GM18499 (cell line): ENCODE results near the gene NDUFB2.
"Not testable (repeated sequence)": the region's sequence is repeated elsewhere in the genome, so short reads cannot be mapped to it uniquely, and the experiment has no call there.

Source experiments
- ATAC-seq: cut with Tn5 transposase; IDR thresholded peaks from one replicate; pipeline ENCODE4 v1.9.1; 2021; ENCODE audit warnings: moderate number of reproducible peaks; ENCODE audit not compliant: insufficient read depth, unreplicated experiment

NDUFB2 gene

DNA sequence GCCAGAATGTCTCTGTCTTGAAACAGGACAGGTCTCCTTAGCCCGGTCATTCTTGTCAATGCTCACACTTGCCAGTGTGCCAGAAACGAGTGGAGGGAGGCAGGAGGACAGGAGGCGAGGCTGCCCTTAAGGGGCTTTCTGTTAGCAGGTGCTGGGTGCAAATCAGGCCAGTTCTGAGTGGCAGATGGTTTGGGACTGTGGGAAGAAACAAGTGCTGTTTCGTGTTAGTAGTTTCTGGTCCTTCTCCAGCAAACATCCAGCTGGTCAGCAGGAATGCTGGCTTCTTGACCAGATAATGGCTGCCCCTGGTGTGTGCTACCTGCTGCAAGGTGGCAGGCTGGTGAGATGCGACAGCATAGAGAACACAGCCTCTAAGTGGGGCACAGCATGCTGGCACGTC lies 8.2 kb upstream of the NDUFB2 start:
- no peak for ATAC-seq

DNA sequence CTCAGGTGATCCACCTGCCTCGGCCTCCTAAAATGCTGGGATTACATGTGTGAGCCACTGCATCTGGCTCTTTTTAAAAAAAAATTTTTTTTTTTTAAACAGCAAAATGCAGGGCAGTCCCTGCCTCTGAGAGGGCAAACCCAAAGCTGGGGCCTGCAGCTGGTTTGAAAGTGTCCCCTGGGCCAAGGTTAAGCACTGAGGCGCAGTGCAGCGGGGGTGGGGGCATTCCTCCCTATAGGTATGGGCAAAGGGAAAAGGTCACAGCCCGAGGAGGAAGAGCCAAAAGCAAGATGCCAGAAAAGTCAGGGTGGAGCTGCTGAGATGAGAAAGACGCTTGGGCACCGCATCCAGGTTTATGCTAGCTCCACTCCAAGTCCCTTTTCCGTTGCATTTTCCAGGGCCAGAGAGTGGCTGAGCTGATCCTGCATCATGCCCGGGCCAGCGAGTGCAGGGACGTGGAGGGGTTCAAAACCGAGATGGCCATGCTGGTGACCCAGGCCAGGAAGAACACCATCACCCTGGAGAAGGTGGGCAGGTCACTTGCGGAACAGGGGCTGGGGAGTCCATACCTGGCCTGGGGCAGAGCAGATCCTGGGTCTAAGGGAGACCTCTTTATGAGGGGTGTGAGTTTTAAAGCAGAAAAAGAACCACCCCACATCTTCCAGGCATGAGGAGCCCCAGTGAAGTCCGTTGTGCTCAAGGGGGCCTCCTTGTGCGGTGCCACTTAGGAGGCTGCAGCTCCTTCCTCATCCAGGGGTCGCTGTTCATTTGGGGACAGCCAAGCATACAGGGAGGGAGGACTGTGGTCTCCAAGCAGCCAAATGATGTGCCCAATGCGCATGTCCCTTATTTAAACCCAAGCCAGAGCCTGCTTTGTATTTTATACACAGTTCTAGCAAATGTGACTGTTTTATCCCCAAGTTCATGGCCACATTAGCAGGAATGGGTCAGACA lies 7.0 kb upstream of the NDUFB2 start:
- ATAC-seq: no peak

DNA sequence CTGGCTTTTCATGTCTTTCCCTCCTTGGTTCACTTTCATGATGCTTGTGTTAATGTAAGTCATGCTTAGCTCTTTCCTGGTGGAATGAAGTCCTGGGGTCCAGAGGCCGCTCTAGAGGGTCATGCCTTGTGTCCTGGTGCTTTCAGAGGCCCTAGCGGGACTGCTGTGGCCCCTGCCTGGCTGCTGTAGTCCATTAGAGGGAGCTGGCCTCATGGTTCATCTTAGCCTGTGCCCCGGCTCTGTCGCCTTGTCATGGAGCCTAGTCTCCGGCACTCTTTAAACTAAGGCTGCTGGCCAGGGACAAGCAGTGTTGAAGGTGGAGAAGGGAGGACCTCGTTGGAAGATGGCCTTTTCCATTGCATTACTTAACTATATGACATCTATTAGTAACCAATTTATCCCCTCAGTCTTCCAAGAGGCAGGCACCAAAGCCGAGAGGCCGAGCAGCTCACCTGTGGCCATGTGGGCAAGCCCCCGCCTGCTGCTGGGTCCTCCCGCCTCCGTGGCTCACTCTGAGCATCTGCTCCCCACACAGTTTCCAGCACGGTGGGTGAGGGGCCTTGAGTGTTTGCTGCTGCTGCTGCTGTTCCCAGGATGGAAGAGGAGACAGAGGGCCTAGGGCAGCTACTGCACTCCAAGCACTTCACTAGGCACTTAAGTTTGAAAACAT lies 5.0 kb upstream of the NDUFB2 start:
- ATAC-seq: no peak

DNA sequence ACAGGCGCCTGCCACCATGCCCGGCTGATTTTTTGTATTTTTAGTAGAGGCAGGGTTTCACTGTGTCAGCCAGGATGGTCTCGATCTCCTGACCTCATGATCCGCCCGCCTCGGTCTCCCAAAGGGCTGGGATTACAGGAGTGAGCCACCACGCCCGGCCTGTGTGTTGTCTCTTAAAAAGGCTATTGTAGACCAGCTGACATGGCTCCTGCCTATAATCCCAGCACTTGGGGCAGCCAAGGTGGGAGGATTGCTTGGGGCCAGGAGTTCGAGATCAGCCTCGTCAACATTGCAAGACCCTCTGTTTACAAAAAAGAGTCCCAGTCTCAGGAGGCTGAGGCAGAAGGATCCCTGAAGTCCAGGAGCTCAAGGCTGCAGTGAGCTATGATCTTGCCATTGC lies 2.7 kb upstream of the NDUFB2 start:
- not testable (repeated sequence) for ATAC-seq

DNA sequence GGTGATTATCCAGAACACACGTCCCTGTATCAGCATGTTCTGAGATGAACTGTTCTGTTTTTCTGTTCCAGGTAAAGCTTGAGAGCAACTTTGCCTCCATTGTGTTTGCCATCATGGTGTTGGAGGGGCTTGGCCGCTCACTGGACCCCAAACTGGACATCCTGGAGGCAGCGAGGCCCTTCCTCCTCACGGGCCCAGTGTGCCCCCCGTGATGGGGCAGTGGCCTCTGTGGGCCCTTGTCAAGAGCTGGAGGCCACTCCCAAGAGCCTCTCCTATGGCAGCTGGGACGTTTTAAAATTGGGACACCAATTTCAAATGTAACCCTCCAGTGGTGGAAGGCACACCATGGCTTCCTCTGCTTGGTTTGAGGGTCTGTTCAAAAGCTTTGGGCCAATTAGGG lies 1.9 kb upstream of the NDUFB2 start:
- ATAC-seq: no peak

DNA sequence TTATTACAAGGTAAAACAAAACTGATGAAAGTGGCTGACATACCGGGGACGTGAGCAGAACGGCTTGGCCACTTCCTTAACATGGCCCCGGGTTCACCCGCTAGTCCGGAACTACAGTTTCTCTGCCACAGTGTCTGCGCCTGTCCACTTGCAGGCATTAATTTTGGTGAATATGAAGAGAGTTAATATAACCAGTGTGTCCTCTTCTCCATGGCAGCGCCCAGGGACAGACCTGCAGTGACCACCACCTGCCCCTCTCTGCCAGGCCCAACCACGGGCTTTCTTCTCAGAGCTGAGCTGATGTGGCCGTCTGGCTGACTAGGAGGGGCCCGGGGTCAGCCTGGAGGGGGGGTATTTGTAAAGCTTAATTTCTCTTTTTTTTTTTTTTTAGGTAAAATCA lies 1.1 kb upstream of the NDUFB2 start:
- no peak for ATAC-seq

DNA sequence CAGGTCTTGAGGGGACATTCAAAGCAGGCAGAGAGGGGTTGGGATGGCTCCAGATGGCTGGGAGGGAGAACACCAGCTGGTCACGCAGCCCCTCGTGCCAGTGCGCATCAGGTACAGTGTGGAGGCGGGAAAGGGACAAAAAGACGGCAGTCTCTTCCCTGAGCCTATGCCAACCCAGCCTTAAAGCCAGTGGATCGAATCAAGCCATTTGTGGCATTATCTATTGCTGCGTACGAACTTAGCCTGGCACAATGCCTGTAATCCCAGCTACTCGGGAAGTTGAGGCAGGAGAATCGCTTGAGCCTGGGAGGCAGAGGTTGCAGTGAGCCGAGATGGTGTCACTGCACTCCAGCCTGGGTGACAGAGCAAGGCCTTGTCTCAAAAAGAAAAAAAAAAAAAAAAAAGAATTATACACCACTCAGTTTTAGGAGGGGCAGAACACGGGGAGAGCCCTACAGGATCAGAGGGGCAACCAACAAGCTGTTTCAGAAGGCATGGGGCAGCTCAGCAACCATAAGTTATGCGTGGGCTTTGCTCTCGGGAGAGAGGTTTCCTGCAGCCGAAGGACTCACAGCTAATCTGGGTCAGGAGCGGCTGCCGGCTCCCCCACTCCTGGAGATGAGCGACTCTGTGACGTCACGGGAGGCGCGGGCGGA lies 356 bp upstream of the NDUFB2 start:
- peak; percentile 2 for ATAC-seq

DNA sequence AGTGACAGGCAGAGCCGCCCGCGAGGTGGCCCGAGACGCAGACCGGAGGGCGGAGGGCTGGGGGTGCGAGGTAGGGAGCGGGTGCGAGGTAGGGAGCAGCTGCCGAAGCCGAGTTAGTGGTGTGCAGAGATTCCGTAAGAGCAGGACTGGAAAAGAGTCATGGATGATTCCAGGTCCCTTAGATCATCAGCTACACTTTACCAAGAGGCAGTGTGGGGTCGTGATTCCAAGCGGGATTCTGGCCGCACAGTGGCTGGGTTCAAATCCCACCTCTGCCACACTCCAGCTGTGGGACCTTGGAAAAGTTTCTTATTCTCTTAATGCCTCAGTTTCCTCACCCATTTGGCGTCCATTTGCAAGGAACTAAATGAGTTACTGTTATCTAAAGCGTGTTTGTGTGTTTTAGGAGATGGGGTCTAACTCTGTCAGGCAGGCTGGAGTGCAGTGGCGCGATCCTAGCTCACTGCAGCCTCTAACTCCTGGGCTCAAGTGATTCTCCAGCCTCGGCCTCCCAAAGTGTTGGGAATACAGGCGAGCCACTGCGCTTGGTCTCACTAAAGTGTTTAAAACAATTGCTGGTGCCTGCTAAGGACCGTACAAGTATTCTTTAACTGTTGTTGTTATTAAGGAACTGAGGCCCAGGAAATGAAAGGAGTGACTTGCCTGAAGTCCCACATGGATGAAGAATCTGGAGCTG lies 1.1 kb downstream of the NDUFB2 start:
- no peak for ATAC-seq

DNA sequence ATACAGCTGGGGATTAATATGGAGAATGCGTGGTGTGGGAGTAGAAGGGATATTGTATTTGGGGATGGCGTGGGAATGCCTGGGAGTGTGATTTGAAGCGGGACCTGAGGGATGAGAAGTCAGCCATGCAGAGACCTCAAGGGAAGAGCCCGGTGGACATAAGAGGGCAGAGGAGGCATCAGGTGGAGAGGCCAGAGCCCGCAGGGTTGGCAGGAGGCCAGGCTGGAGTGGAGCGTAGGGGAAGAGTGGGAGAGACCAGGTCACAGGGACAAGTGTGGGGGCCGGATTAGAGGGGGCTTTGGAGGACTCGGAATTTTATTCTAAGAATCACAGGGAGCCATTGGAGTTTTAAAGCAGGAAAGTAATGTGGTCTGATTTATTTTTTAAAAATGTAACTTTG lies 2.0 kb downstream of the NDUFB2 start:
- ATAC-seq: no peak

DNA sequence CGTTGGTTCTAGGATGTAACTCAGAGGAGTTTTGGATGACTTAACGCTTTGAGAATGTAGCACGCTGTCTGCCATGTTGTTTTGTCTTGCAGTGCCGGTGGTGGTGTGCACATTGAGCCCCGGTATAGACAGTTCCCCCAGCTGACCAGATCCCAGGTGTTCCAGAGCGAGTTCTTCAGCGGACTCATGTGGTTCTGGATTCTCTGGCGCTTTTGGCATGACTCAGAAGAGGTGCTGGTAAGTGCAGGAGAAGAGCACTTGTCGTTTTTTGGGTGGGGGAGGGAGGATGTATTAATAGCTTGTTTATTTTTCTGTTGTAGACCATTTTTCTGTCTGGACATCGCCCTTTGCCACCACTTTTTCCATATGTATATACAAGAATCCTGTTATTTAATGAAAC lies 6.3 kb downstream of the NDUFB2 start:
- no peak for ATAC-seq

DNA sequence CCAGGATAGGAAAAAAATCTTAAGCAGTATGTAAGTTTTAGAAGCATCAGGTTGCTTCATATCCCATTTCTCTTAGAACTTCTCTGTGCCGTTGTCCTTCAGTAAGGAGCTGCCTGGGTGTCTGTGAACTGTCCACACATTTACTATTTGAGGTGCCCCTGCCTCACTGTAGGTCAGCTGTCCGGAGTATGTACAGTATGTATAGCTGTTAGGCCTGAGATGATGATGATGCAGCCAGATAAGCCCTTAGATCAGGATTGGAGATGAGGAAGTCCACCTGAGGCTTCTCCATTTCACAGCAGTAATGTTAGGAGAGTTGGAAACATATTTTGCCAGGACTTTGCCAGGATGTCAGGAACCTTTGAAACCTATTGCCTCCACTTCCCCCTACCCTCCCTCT lies 7.7 kb downstream of the NDUFB2 start:
- no peak for ATAC-seq

DNA sequence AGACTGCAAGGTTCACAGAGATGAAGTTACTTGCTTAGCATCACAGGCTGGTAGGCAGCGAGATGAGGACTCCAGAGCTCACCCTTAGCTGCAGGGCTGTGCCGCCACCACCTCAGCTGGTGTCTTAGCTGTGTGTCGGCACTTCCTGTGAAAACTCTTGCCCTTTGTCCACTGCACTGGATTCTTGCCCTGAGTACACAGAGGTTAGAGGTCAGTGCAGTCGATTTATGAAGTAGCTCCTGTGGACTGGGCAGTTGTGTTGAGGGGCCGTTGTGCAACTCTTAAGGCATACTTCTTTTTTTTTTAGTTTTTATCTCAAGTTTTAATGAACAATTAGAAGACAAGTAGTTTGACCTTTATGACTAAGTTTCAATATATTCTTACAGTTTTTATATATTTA lies 10.6 kb downstream of the NDUFB2 start:
- ATAC-seq: no peak

DNA sequence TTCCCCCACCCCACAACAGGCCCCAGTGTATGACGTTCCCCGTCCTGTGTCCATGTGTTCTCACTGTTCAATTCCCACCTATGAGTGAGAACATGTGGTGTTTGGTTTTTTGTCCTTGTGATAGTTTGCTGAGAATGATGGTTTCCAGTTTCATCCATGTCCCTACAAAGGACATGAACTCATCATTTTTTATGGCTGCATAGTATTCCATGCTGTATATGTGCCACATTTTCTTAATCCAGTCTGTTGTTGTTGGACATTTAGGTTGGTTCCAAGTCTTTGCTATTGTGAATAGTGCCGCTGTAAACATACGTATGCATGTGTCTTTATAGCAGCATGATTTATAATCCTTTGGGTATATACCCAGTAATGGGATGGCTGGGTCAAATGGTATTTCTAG lies 12.3 kb downstream of the NDUFB2 start:
- ATAC-seq: not testable (repeated sequence)

DNA sequence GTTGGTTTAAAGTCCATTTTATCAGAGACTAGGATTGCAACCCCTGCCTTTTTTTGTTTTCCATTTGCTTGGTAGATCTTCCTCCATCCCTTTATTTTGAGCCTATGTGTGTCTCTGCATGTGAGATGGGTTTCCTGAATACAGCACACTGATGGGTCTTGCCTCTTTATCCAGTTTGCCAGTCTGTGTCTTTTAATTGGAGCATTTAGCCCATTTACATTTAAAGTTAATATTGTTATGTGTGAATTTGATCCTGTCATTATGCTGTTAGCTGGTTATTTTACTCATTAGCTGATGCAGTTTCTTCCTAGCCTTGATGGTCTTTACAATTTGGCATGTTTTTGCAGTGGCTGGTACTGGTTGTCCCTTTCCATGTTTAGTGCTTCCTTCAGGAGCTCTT lies 15.9 kb downstream of the NDUFB2 start:
- not testable (repeated sequence) for ATAC-seq

DNA sequence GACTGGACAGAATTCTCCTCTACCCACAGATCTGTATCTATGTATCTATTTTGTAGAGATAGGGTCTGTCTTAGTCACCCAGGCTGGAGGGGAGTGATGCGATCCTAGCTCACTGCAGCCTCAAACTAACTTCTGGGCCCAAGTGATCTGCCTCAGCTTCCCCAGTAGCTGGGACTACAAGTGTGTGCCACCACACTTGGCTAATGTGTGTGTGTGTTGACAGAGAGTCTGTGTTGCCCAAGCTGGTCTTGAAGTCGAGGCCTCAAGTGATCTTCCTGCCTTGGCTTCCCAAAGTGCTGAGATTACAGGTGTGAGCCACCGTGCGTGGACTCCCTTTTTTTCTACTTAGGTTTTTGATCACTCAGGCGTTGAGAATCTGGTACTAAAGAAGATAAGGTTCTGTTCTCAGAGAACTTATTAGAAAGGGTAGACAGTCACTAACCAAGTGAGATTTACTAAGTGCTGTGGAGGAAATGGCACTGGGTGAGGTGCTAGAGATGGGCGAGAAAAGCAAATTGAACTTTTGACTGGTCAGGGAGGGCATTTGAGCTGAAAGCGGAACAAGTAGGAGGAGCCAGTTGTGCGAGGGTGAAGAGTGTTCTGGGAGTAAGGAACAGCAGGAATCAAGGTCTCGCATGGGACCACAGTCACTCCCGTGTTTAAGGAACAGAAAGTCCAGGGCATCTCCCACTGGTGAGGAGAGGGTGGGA lies 18.0 kb downstream of the NDUFB2 start:
- ATAC-seq: no peak

DNA sequence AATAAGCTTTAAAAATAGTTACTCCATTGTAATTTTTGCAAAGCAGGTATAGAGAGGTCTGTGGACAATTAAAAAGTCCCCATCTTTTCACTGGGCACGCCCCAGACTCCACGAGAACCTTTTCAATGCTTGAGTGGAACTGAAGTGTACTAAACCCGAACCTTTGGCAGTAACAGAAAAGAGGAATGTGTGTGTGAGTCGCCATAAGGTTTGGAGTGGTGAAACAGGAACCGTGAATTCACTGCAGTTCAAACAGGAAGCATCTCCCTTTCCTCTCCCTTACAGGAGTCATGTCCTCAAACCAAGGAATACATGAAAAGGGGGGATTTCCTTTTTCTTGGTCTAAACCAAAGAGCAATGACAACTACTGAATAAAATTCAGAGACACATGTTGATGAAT lies 23.2 kb downstream of the NDUFB2 start:
- ATAC-seq: no peak

DNA sequence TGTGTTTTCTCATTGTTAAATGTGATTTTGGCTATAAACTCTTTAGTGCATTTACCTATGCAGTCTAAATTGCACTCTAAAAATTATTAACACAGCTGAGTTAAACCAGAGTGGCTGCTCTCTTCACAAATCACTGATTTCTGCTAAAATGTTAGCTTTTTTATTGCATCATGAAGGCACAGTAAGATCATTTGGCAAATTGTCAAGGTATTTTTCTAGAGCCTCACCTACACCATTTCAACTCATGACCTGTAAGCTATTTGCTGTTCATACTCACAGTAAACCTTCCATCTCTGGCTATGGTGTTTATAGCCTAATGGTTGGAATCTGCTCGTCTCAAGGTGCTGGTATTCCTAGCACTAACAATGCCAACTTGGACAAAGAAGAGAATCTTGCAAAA lies 25.7 kb downstream of the NDUFB2 start:
- ATAC-seq: no peak

DNA sequence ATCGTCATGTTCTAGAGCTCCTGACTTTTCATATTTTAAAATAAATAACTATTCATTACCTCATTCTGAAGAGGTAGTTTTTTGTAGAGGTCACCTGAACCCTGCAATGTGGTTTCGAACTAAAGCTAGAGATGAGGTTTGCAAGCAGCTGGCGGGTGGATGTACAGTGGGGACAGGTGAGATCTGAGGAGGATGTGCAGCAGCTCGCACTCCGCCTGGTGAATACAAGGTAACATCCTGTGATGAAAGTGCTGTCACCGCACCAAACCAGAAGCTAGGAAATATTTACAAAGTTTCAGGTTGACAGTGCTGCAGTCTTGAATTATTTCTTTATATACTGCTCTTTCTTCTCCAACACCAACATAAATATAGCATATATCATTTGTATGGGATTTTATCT lies 26.5 kb downstream of the NDUFB2 start:
- no peak for ATAC-seq

DNA sequence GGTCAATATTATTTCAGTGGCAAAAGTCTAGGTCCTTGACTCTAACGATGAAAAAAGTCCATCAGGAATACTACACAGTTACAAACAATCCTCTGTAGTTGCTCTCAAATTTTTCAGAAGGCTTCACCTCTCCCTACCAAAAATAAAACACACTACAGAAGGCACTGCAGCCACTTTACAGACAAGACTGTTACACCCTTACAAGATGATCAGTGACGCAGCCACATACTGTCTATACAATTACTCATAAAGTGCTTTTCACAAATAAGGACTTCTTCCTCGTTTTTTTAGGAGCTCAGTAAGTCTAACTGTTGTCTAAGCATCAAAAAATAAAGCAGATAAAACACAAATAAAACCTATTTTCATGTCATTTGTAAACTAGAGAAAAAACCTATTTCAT lies 27.1 kb downstream of the NDUFB2 start:
- no peak for ATAC-seq

DNA sequence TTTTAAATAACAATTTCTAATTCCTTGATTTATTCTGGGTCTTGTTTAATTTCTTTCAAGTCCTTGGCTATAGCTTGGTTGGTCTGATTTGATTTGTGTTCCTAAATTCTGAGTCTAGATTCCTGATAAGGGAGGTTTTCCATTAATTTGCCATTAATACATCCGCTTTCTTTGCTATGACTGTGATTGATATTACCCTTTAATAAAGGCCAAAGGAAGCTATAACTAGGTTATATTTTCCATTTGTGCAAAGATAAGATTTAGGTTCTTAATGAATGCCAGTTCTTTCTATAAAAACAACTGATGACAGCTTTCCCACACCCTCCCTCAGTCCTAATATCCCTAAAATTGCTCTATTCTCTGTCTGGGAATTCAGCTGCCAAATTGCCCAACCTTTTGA lies 28.2 kb downstream of the NDUFB2 start:
- no peak for ATAC-seq
